HG03571 (cell line): ENCODE results near the gene MICAL2.

Source experiments
- ATAC-seq: cut with Tn5 transposase; IDR thresholded peaks from one replicate; pipeline ENCODE4 v1.9.1; 2021; ENCODE audit not compliant: unreplicated experiment

MICAL2 gene

DNA sequence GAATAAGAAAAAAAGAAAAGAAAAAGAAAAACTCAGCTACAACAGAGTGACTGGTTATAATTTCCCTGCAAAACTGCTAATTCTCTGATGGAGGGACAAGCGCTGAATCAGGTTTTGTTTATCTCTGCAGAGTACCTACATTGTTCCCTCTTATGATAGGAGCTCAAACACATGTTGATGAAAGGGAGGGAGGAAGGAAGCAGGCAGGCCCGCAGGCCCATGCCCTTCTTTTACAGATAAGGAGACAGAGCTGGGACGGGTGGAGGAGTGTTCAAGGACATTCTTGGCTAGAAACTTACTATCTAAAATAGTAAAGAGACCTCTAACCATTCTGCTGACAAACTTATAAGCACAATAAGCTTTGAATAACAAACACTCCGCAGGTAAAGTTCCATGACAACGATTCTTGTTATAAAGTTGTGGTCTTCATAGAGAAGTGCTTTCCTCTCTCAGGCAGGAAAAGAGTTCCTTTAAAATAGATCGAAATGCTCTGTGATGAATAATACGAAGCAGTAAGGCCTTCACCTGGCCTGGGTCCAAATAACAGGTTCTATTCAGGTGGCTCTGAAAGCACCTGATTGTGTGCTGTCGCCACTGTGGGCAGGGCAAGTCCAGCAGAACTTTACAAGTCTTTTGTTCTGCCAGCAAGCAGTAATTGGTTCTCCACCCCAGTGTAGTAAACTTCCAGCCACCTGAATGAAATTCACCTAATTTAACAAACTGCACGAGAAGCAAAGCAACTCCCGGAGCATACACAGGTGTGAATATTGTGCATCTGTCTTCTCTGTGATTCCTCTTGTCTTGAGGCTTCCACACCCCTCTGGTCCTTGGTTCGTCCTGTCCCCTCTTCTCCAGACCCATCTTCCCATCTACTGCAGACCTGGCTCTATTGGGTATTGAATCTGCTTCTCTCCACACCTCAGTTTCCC lies 15.3 kb upstream of the MICAL2 start:
- no peak for ATAC-seq

DNA sequence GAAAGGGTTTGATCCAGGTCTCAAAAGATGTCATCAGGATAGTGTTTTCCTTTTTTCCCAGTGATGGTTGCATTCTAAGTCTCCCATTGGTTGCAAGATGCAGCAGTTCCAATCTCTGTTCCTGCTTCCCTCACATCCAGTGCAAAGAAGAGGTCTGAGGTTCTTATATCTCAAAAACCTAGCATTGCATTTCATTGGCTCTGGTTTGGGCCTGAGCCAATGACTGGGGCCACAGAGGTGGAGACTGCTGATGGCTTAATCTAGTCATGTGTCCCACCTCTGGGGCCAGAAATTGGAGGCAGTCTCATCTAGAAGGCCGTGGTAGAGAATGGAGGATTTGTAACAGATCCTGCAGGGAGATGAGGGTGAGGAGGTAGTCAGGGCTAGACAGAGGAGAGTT lies 13.2 kb upstream of the MICAL2 start:
- no peak for ATAC-seq

DNA sequence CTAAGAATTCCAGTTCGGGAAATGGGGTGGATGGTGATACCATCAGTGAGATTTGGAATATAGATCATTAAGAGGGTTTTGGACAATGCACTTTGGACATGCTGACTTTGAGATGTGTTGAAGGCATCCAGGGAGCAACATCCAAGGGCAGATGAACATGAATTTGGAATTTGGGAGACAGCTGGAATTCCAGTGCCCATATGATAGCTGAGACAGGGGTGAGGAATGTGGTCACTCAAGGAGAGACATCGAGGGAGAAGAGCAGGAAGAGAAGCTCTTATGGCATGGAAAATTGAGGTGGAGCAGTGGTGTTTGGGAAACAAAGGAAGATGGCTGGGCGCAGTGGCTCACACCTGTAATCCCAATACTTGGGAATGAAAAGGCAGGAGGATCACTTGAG lies 11.8 kb upstream of the MICAL2 start:
- no peak for ATAC-seq

DNA sequence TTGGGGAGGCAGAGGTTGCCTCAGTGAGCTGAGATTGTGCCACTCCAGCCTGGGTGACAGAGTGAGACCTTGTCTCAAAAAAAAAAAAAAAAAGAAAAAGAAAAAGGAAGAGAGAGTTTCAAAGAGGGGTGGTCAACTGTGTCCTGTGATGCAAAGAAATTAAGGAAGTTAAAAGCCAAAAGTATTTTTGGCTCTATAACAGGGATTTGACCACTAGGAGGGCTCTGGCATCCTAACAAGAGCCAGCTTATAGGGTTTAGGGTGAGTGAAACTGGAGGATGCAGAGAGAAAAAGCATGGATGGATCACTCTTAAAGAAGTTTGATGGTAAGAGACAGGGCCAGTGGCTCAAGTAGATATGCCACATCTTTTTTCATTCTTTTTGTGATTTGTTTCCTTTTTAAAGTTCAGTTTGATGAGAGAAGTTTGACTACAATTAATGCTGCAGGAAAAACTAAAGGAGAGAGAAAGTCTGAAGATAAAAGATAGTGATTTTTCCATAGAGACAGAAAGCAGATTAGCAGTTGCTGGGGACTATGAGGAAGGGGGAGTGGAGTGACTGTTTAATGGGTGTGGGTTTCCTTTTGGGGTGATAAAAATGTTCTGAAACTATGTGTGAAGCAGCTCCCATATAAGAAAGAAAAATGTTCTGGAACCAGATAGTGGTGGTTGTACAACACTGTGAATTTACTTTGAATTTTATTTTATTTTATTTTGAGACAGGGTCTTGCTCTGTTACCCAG lies 11.1 kb upstream of the MICAL2 start:
- ATAC-seq: no peak

DNA sequence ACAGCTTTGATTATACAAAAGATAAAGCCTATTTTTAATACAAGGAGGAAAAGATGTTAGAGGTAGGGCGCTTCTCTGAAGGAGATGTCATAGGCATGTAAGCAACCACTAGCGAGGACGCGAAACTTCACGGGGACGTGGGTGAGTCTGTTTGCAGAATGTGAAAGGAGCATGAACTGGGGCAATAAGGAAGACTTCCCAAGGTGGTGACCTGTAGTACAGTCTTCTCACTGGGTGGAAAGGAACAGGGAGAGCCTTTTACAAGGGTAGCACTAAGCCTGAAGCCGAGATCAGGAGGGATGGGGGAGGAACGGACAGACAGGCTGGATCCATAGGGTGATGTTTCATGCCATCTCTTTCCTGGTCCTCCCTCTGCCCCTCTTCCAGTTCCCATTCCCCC lies 10.0 kb upstream of the MICAL2 start:
- no peak for ATAC-seq

DNA sequence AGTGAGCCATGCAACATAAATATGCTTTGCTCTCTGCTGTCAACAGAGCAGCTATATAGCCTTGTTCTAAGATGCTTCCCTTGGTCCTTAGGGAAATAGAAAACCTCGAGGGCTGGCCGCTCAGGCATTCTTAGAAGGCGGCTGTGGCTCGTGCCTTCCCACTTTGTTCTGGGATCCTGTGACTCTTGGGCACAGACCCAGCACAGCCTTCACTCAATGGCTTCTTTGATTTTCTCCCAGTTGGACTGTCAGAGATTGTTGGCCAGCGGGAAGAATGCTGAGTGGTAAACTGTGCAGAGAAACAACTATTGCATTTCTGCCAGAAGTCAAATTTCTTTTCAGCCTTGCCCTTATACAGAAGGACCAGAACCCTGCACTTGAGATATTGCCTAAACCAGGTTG lies 9.5 kb upstream of the MICAL2 start:
- no peak for ATAC-seq

DNA sequence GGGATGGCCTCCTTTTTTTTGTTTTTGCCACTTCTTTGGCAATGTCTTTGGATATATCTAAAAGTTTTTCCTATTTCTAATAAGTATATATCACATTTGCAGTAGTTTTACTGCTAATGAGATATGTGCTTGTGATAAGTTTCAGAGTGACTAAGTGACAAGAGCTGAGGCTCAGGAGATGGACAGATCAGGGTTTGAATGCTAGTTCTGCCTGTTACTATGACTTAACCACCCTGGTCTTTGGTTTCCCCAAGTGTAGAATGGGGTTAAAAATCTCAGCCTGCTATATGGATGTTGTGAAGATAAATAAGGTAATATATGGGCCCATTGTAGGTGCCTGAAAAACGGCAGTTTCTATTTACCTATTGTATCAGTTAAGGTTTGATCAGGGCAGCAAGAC lies 9.1 kb upstream of the MICAL2 start:
- ATAC-seq: no peak

DNA sequence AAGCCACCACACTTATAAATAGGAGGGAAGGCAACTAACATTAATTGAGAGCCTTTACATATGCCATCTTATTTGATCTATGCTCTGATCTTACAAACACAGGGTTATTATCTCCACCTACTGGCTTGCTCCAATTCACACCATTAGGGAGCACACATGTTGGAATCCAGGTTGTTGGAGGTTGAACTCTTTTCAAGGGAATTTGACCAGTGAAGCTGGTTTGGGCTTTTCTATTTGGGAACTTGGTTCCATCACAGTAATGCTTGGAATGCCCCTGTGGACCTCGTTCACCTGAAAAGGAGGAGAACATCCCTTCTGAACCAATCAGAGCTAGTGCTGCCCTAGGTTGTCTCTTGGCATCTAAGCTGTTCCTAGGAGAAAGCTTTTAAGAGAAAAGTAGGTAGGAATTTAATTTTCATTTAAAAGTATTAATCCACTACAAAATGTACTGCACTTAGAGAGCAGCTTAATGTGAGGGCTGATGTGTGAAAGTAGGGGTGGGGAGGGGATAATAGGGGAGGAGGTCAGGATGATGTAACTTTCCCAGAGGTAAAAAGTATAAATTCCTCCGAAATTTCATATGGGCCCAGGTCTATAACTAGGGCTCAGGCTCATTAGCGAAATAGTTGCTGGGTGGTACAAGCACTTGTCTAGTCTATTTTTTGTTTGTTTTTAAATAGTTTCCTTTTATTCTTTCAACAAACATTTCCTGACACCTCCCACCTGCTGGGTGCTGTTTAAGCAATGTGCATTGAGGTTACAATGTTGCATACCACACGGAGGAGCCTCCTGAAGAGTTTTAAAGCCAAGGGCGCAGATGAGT lies 7.6 kb upstream of the MICAL2 start:
- no peak for ATAC-seq

DNA sequence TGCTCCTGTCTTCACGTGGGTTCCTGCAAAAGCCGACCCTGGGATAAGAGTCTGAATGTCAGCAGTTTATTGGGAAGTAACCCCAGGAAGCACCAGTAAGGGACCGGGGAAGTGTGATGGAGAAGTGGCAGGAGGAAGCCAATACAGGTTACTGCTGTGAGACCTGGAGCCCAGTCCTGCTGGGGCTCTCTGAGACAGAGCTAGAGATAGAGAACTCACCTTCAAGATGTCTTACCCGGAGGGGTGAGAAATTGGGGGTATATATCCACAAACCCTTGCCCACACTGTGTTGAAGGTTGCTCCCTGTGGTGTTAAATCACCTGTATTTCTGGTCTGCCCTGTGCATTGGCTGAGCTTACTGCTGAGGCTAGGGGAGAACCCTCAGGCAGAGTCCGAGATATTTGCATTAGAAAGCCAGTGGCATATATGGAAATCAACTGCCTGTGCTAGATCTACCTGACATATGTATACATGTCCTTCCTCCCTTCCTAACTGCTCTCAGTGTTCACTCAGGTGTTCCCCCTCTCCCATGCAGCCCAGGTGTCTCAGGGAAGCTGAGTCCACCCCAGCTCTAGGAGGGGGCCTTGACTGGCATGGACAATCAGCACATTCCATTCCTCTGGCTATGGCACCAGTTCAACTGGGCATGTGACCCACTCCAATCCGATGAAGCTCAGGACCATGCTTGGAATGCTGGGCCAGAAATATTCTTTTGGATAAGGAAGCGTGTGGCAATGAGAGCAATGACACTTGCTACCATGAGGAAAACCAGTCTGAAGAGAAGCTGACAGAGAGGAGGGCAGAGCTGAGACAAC lies 6.8 kb upstream of the MICAL2 start:
- ATAC-seq: no peak

DNA sequence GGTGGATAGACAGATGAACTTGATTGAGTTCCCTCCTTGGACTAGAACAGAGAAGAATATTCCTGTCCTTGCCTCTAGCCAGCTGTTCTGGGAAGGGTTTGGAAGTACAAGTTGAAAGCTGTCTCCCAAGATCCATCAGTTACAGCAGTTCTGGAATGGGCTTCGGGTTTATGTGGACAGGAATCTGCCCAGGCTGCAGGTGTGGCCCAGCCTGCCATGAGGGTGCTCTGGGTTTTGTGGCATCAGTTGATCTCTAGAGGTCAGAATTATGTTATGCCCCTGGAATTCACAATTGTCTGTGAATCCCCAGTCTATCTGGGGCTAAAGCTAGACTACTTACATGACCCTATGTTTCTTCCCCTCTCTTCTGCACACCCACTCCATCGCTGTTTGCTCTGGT lies 4.9 kb upstream of the MICAL2 start:
- ATAC-seq: no peak

DNA sequence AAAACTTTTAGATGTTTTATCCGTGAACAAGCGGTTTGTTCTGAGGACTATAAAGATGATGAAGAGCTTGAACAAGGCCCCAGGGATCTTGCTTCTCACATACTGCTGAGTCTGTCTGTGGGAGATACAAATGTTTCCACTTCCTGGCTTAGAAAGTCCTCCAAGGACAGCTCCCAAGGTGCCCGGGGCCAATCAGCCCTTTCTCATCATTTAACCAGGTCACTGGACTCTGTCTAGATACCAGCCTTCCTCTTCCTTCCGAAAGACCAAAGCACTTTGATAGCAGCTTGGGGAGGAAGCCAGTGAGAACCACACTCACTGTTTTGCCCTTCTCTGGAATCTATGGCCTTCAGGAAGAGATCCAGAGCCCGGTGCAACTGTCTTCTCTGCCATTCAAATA lies 4.3 kb upstream of the MICAL2 start:
- ATAC-seq: no peak

DNA sequence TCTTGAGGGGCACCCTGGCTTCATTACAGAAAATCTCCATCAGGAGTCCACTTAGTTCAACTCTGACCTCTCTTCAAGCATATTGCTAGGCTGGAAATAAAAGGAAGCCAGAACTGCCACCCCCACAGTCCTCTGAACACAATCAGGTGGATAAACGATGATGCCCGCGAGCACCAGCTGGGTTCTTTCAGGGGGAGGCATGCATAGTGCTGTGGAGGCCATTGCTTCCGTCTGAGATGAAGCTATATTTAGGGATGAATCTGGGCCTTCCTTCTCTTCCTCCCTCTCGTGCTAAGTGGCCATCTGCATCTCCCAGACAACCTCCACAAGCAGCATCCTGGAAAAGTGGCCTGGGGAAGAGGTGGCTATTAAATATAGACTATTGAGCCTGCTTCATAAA lies 3.9 kb upstream of the MICAL2 start:
- no peak for ATAC-seq

DNA sequence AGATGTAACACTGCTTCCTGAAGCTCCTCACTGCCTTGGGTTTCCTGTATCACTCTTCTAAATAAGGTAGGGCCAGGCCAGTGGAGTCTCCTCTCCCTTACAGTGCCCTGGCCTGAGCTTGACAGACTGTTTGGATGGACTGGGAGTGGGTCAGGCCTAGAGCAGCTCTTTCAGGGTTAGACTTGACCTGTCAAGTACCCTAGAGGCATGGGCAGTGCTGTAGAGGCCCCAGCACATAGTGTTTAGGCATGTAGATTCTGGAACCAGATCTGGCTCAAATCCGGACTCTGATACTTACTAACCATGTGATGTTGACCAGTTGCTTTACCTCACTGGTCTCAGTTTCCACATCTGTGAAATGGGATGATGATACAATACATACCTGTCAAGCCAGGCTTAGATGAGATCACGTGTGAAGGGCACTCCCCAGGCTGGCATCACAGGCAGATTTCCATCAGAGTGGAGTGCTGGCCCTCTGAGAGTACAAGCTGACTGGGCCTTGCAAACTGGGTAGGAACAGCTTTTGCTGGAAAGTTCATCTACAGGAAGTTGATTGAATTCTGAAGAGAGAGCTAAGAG lies 1.4 kb upstream of the MICAL2 start:
- no peak for ATAC-seq

DNA sequence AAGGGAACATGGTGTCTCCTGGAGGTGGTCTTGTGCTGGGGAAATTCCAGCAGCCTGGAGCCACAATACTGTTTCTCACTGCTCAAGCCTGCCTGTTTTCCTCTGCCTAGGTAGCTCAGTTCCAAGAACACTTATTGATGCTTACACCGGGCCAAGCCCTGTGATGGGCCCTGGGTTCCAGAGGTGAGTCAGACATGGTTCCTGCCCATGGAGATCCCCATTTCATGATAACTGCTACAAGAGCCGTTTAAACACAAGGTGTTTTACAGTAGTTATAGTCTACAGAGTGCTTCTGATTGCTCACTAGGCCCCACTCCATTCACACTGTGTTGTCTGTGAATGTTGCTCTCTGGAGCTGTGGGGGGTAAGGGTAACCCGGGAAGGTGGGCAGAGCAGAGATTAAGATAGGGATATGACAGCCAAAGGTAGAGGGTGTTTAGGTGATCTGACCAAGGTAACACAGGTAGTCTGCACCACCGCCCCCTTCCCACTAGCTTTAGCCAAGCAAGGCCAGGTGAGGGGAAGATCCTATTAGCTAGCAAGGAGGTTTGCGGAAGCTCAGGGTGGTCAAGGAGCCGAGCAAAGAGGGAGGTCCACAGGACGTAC lies 696 bp upstream of the MICAL2 start:
- ATAC-seq: no peak

DNA sequence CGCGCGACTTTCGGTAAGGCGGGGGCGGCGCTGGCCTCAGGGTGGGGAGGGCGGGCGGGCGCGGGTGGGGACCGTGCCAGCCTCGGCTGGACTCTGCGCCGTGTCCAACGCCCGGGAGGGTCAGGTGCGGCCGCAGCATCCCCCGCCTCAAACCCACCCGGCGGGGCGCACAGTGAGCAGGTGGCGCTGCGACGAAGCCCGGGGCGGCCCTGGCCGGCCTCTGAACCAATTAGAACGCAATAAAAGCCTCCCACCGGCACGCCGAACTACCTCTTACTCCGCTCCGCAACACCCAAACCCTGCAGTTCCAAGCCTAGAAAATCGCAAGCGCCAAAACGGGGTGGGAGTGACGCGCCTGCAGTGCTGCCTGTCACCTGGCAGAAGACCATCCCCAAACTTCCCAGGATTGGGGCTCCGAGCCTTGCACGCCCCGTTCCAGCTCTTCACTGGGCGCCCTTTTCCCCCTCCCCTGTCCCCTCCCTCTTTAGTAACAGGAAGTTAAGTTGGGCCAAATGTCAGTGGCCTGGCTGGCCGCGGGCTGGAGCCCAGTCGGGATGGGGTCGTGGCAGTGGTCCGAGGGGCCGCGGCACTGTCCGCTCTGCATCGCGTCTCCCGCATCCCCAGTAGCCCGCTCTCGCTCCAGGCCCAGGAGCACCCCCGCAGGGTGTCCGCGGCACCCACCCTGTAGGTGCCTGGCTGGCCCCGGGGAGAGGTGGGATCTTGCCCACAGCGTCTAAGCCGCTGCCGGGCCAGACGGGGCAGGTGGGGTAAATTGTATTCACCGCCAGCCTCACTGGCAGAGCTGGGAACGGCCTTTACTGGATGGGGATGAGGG lies 541 bp downstream of the MICAL2 start:
- no peak for ATAC-seq

DNA sequence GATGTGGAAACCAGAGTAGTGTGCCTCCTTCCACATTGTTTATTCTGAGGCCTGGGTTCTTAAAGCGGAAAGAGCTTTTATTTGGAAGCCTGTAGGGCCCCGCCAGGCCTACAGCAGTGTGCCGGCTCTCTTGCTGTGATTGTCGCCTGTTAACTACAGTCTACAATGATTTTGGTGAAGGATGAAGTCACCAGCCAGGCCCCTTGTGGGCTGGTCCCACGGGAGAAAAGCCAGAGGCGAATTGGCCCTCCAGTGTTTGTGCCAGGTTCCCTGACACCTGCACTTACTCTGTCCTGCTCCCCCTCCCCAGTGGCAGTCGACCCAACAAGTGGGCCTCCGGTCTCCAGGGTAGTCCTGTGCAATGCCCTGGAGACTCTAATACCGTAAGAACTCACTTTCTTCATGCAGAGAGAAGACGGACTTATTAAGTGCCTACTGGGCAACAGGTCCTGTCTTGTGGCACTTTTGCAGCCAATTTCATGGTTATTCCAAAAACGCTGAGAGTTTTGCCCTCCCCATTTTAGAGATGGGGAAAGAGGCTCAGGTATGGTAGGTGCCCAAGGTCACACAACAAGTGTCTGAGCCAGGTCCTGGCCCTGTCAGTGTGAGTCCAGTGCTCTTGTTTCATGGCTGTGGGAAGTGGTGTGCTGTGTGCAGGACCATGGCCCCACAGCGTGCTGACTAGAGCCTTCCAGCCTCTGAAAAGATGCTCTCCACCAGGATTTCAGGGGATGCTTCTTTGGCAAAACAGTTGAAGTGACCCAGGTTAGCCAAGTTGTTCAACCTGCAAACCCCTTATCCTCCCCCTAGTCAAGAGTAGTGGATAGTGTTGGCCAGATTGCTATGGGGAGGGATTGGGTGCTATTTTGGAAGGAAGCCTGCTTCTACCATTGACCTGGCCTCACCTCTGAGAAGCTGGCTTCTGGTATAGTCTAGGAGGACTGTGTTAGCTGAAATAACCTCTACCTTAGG lies 1.4 kb downstream of the MICAL2 start:
- no peak for ATAC-seq

DNA sequence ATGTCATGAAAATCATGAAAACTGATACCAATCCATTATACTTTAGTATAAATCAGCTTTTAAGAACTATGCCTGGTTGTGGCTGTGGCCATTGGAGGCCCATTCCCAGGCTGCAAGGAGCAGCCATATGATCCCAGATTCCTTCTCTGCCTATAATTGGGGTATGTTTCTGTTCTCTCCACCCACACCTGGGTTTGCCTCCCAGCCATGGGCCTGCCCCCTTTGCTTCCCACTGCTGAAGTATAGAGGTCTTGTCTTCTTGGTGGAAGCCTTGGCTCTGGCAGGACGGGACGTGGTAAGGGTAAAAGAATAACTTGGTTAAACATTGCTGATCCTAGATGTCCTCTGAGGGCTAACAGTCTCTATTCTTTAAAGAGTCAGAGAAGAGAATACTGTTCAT lies 2.4 kb downstream of the MICAL2 start:
- ATAC-seq: no peak

DNA sequence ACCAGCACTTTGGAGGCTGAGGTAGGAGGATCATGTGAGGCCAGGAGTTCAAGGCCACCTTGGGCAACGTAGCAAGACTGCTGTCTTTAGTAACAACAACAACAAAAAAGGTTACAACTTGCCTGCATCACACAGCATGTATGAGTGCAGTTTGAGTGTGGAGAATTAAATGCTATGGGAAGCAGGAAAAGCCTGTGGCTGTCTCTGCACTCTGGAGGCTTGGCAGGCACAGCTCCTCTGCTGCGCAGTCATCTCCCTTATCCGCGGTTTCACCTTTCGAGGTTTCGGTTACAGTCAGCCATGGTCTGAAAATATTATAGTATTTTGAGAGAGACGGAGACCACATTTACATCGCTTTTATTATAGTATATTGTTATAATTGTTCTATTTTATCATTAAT lies 2.9 kb downstream of the MICAL2 start:
- ATAC-seq: no peak
